Left kidney (tissue), 2 donors: ENCODE measurements around the gene MYL3. TPM values are rescaled to one million over a fixed set of nuclear protein-coding genes. Genes with fewer than 3 reads are reported as not detected.

Experiments
- DNase-seq: peaks from one replicate; pipeline ENCODE4 v3.0.0-alpha.2; 2013
- polyA plus RNA-seq: library from polyadenylated mRNA; unstranded; fragments of 120-200 nt; gene quantifications from one replicate; pipeline ENCODE4 v1.2.1, GENCODE V29; 2013; ENCODE audit not compliant: insufficient read length

MYL3 gene
- polyA plus RNA-seq, 1 donor, result 20.1 TPM

- no peak for DNase-seq
These were observed 12.8 kb downstream of the MYL3 start for GRCh38 chr3:46850468-46850779.

GRCh38 chr3:46849686-46850467 is 13.4 kb downstream of the MYL3 start:
- no peak for DNase-seq

- DNase-seq, result peak; percentile 61
These were observed 14.1 kb downstream of the MYL3 start for GRCh38 chr3:46849045-46849631.

GRCh38 chr3:46848271-46849044 is 14.8 kb downstream of the MYL3 start:
- no peak for DNase-seq

GRCh38 chr3:46847744-46848143 is 15.5 kb downstream of the MYL3 start:
- no peak for DNase-seq

GRCh38 chr3:46846624-46847542 is 16.4 kb downstream of the MYL3 start:
- DNase-seq, result no peak

GRCh38 chr3:46845860-46846623 is 17.2 kb downstream of the MYL3 start:
- DNase-seq, result peak; percentile 85

GRCh38 chr3:46845397-46845859 is 17.8 kb downstream of the MYL3 start:
- DNase-seq, result no peak

- DNase-seq, result no peak
These were observed 18.3 kb downstream of the MYL3 start for GRCh38 chr3:46844881-46845312.

GRCh38 chr3:46844397-46844796 is 18.8 kb downstream of the MYL3 start:
- DNase-seq, result no peak

GRCh38 chr3:46843508-46843907 is 19.7 kb downstream of the MYL3 start:
- DNase-seq, result no peak

GRCh38 chr3:46840491-46840890 is 22.8 kb downstream of the MYL3 start:
- DNase-seq, result no peak

GRCh38 chr3:46838301-46838700 is 24.9 kb downstream of the MYL3 start:
- DNase-seq, result no peak

- no peak for DNase-seq
These were observed 27.8 kb downstream of the MYL3 start for GRCh38 chr3:46835491-46835890.

GRCh38 chr3:46835054-46835453 is 28.2 kb downstream of the MYL3 start:
- DNase-seq, result no peak

- no peak for DNase-seq
These were observed 29.6 kb downstream of the MYL3 start for GRCh38 chr3:46833346-46834300.

- DNase-seq, result no peak
These were observed 31.4 kb downstream of the MYL3 start for GRCh38 chr3:46831841-46832240.

GRCh38 chr3:46831316-46831715 is 31.9 kb downstream of the MYL3 start:
- no peak for DNase-seq

GRCh38 chr3:46830801-46831200 is 32.4 kb downstream of the MYL3 start:
- DNase-seq, result no peak

GRCh38 chr3:46829699-46830208 is 33.5 kb downstream of the MYL3 start:
- DNase-seq, result no peak
